IMR-90 (cell line): ENCODE data around the gene AHDC1.
A peak's percentile ranks its signal among the peaks of the same experiment; 100 is the strongest.

Experiments
- CTCF ChIP-seq: conservative IDR thresholded peaks from 2 replicates; pipeline ENCODE4 v1.5.1; 2012; ENCODE audit warnings: mild to moderate bottlenecking, low read depth, low read length, improper control_type of control experiment
- MAZ ChIP-seq: IDR thresholded peaks from 2 replicates; pipeline ENCODE4 v1.6.1; 2012; ENCODE audit warnings: low read depth, mild to moderate bottlenecking, low read length, improper control_type of control experiment, moderate library complexity, borderline replicate concordance
- POLR2A ChIP-seq: IDR thresholded peaks from 2 replicates; pipeline ENCODE4 v1.6.1; 2012; ENCODE audit warnings: mild to moderate bottlenecking, low read depth, low read length
- RAD21 ChIP-seq: IDR thresholded peaks from 2 replicates; pipeline ENCODE4 v1.6.1; 2012; ENCODE audit warnings: low read length, improper control_type of control experiment
- USF2 ChIP-seq: fragments of 150-350 bp; IDR thresholded peaks from 2 replicates; pipeline ENCODE4 v1.6.1; 2017; ENCODE audit warnings: mild to moderate bottlenecking, antibody characterized with exemption, low read length, low read depth

GRCh38 chr1:27568300-27569087, 35.5 kb downstream of the AHDC1 start:
- peak; percentile 39; the same call in 1 of the 2 replicates for TF ChIP-seq MAZ
- no peak for TF ChIP-seq USF2
- no peak for TF ChIP-seq POLR2A
- TF ChIP-seq RAD21: no peak
- TF ChIP-seq CTCF: peak; percentile 57
